ENCODE data around the gene CHTF18. TPM values are rescaled to one million over a fixed set of nuclear protein-coding genes. Genes with fewer than 3 reads are reported as not detected.

Gene CHTF18
- total RNA-seq, 1 donor: 20.0 TPM

GRCh38 chr16:797686-798085 is 9.3 kb downstream of the CHTF18 start:
- no peak overlapping the region for H3K4me3 ChIP-seq (ENCODE audit: low read depth, low read length)
- no peak for TF ChIP-seq CTCF (IDR thresholded peaks at IDR 0.05; ENCODE audit: insufficient read depth, low read length)
- no peak for DNase-seq (ENCODE audit: low read depth)

- H3K4me3 ChIP-seq (ENCODE audit: low read depth, low read length): no peak overlapping the region
- DNase-seq (ENCODE audit: low read depth): no peak
- TF ChIP-seq CTCF (IDR thresholded peaks at IDR 0.05; ENCODE audit: insufficient read depth, low read length): no peak
Measured at GRCh38 chr16:798666-799065, 10.2 kb downstream of the CHTF18 start.

DNA sequence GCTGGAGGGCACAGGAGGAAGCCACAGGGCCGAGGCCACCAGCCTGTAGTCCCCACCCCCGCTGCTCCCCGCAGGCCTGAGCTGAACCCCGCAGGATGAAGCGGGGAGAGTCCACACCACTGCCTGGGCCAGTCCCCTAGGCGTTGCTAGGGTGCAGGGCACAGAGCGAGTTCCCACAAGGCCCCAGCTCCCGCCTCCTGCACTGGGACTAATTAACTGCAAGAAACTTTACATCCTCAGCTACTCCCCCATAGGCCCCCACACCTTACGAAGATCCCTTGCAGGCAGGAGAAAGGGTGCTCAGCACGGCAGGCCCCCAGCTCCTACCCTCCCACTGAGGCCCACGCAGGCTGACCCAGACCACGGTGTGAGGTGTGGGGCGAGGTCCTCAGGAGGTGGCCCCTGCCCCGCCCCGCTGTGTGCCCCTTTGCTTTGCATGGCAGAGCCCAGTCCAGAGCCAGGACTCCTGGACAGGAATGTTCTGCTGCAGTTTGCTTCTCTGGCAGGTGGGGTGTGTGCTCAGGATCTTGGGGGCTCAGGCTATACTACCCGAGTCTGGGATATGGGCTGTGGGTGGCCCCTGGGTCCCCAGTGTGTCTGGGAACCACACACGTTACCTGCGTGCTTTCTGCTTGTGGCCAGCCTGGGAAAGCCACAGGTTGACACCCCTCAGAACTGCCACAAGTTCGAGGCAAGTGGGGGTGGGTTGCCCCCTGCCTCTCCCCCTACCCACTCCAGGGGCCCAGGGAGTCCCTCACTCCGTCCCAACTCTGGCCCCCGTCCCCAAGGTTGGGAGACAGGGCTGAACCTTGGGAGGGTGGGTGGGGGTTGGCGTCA is 10.9 kb downstream of the CHTF18 start:
- TF ChIP-seq CTCF (IDR thresholded peaks at IDR 0.05; ENCODE audit: insufficient read depth, low read length): no peak
- H3K4me3 ChIP-seq (ENCODE audit: low read depth, low read length): no peak overlapping the region
- DNase-seq (ENCODE audit: low read depth): no peak

DNA sequence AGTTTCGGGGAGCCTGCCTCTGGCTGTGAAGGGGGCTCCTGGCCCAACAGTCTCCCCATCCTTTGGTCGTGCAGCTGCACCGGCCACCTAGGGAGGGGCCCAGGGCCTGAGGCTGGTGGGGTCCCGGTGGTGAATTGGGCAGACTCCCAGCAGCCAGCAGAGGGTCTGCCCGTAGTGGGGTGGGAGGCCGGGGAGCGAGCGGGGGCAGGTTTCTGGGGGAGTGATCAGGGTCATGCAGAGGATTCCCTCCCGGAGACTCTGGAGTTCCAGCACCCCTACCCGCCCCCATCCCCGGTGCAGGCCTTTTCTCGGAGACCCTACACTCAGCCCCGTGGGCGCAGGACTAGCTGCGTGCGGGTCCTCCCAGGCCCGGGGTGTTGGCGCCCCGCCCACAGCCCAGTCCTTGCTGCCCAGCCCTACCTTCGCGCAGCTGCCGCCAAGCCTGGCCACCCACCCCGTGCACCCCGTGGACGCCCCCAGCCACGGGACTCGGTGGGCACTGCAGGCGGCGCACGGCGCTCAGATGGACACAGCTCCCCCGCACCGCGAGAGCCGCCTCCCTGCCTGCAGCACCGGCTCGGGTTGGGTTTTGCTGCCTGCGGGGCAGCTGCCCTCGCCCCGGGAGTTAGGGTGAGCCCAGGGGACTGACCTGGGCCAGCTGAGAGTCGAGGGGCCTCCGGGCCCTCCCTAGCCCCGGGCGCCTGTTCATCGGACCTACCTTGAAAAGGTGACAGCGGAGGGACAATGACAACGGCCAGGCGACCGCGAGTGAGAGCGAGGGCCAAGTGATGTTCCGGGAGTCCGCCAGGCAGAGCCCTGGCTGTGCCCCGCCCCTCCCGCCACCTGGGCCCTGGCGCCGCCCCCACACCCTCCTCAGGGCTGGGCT is 11.8 kb downstream of the CHTF18 start, which contains the start of gene GNG13:
Gene GNG13, minus strand, starts transcription at position 787 of the 886 bp plus-strand sequence. CDS start 1,657 bp downstream, outside the sequence.
- no peak within 1 kb of the TSS for H3K4me3 ChIP-seq (ENCODE audit: low read depth, low read length)
- no peak for DNase-seq (ENCODE audit: low read depth)
- no peak for TF ChIP-seq CTCF (IDR thresholded peaks at IDR 0.05; ENCODE audit: insufficient read depth, low read length)

- no peak for TF ChIP-seq CTCF (IDR thresholded peaks at IDR 0.05; ENCODE audit: insufficient read depth, low read length)
- DNase-seq (ENCODE audit: low read depth): no peak
Measured at GRCh38 chr16:800834-801511, 12.6 kb downstream of the CHTF18 start.

GRCh38 chr16:801584-802363 is 13.4 kb downstream of the CHTF18 start:
- no peak for TF ChIP-seq CTCF (IDR thresholded peaks at IDR 0.05; ENCODE audit: insufficient read depth, low read length)
- H3K4me3 ChIP-seq (ENCODE audit: low read depth, low read length): no peak overlapping the region
- DNase-seq (ENCODE audit: low read depth): no peak

More at GRCh38 chr16:800834-801511, 12.6 kb downstream of the CHTF18 start:
- no peak overlapping the region for H3K4me3 ChIP-seq (ENCODE audit: low read depth, low read length)

All from fibroblast of the aortic adventitia (primary cell).